A549 (cell line): ENCODE data around the gene SUPT7L.

ENCODE experiments used
- CTCF ChIP-seq: fragments of >200 bp; sonication (Bioruptor Twin); formaldehyde crosslinking; IDR thresholded peaks from 3 replicates; pipeline ENCODE4 v1.5.1; 2016
- JUNB ChIP-seq: fragments of >200 bp; sonication (Bioruptor Twin); formaldehyde crosslinking; IDR thresholded peaks from 2 replicates; pipeline ENCODE4 v1.6.1; 2016
- MAZ ChIP-seq: fragments of 150-350 bp; IDR thresholded peaks from 2 replicates; pipeline ENCODE4 v1.6.1; 2014; ENCODE audit warnings: antibody characterized with exemption, low read depth, low read length, borderline replicate concordance
- NPAS2 ChIP-seq: fragments of 250-450 bp; sonication (Bioruptor Pico); IDR thresholded peaks from 2 replicates; pipeline ENCODE4 v1.8.0; 2022; ENCODE audit warnings: mild to moderate bottlenecking, moderate library complexity, borderline replicate concordance
- RCOR1 ChIP-seq: fragments of 150-350 bp; IDR thresholded peaks from 2 replicates; pipeline ENCODE4 v1.6.1; 2014; ENCODE audit warnings: antibody characterized with exemption, low read length, low read depth
- USF2 ChIP-seq: fragments of 450-650 bp; IDR thresholded peaks from 2 replicates; pipeline ENCODE4 v1.6.1; 2014; ENCODE audit warnings: antibody characterized with exemption
- ZFP36 ChIP-seq: fragments of 450-650 bp; IDR thresholded peaks from 2 replicates; pipeline ENCODE4 v1.6.1; 2014; ENCODE audit warnings: borderline replicate concordance; ENCODE audit not compliant: partially characterized antibody

- TF ChIP-seq JUNB: no peak
- no peak for TF ChIP-seq CTCF
- TF ChIP-seq USF2: no peak
- TF ChIP-seq RCOR1: no peak
- TF ChIP-seq NPAS2: no peak
- TF ChIP-seq MAZ: no peak
- TF ChIP-seq ZFP36: no peak
Observed at GRCh38 chr2:27689424-27689823, 26.0 kb upstream of the SUPT7L start.
